ENCODE measurements around the gene TXNDC17.
A peak's percentile ranks its signal among the peaks of the same experiment; 100 is the strongest.
"Not testable (repeated sequence)": the region's sequence is repeated elsewhere in the genome, so short reads cannot be mapped to it uniquely, and the experiment has no call there.

TXNDC17 gene

DNA sequence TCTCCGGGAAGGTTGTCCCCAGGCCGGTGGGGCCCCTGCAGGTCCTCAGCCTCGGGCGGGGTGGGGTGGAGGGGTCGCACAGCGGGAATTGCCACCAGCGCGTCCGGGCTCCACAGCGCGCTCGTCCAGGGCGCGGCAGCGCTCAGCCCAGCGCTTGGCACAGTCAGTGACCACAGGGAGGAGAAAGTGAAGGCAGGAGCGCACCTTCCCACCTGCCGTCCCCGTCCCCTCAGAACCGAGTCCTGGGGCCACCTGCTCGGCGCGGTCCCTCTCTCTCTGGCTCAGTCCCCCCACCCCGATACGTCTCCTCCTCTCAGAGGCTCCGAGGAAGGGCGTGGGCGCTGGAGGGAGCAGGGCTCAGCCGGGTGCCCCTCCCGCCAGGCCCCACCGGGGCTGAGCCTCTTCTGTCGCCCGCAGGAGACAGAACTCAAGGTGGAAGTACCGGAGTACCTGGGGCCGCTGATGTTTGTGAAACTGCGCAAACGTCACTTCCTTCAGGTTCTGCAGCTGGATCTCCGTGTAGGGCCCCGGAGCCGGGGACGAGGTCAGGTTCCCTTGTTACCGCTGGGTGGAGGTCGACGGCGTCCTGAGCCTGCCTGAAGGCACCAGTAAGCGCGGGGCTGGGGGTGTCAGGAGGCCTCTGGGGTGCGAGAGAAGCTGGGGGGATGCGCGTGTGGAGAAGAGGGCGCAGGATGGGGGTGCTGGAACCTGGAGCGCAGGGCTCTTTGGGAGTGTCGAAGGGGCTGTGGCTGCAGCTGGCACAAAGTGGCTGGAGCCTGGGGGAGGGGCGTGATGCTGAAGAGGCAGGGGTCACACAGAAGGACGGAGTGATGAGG, 16.2 kb downstream of the TXNDC17 start:
- not testable (repeated sequence) for H3K36me3 ChIP-seq (ENCODE audit: low read length); H3K27ac ChIP-seq (ENCODE audit: low read depth, low read length); H3K79me2 ChIP-seq (ENCODE audit: insufficient read depth, low read length); H4K20me1 ChIP-seq (ENCODE audit: low read depth, low read length); H3K9me3 ChIP-seq (ENCODE audit: insufficient read depth, low read length); H3K9me2 ChIP-seq (replicated peaks; ENCODE audit: insufficient read depth, low read length); H3F3A ChIP-seq (ENCODE audit: insufficient read depth); H3K27me3 ChIP-seq (ENCODE audit: low read length)
- Histone ChIP-seq H3K9ac (ENCODE audit: low read length) (peak overlapping the region; percentile 60), H2AFZ (ENCODE audit: low read depth, low read length, severe bottlenecking) (peak overlapping the region; percentile 73), H3K4me3 (ENCODE audit: insufficient read depth, low read length, poor library complexity, severe bottlenecking) (peak overlapping the region; percentile 52), H3K4me2 (ENCODE audit: low read depth, low read length, poor library complexity, severe bottlenecking) (peak overlapping the region; percentile 62)

- Histone ChIP-seq H3K9me3 (ENCODE audit: insufficient read depth, low read length) (no peaks in the 10 kb centered on the region), H3K79me2 (ENCODE audit: insufficient read depth, low read length) (no peaks in the 10 kb centered on the region), H2AFZ (ENCODE audit: low read depth, low read length, severe bottlenecking) (peak overlapping the region; percentile 73), H3K4me3 (ENCODE audit: insufficient read depth, low read length, poor library complexity, severe bottlenecking) (peak overlapping the region; percentile 52), H3K4me2 (ENCODE audit: low read depth, low read length, poor library complexity, severe bottlenecking) (peak overlapping the region; percentile 62), H3K36me3 (ENCODE audit: low read length) (no peaks in the 10 kb centered on the region), H3K27me3 (ENCODE audit: low read length) (no peaks in the 10 kb centered on the region), H3K9ac (ENCODE audit: low read length) (peak overlapping the region; percentile 60), H3K27ac (ENCODE audit: low read depth, low read length) (no peak overlapping the region), H4K20me1 (ENCODE audit: low read depth, low read length) (no peaks in the 10 kb centered on the region), H3F3A (ENCODE audit: insufficient read depth) (peaks cover 6% of the 10 kb centered on the region; the same call in 1 of the 2 replicates), H3K9me2 (replicated peaks; ENCODE audit: insufficient read depth, low read length) (no peaks in the 10 kb centered on the region)
- TF ChIP-seq CTCF (IDR thresholded peaks at IDR 0.05; ENCODE audit: insufficient read depth, low read length, poor library complexity, severe bottlenecking) (no peak), EZH2phosphoT487 (conservative IDR thresholded peaks at IDR 0.05; ENCODE audit: low read length) (no peak)
Measured at GRCh38 chr17:6657633-6658287, 16.9 kb downstream of the TXNDC17 start.

DNA sequence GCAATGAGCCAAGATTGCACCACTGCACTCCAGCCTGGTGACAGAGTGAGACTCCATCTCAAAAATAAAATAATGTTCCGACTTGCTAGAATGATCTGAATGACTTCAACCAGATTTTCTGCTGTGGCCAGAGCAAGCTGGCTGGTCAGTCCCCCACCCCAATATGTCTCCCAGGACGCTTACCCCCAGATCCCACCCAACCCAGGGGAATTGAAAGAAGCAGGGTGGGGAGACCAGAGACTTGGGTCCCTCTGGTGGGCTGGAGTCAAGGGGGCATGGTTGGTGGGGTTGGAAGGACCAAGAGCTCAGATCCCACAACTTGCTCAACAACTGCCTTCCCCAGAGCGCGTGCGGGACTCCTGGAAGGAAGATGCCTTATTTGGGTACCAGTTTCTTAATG, 17.6 kb downstream of the TXNDC17 start:
- H3K79me2 ChIP-seq (ENCODE audit: insufficient read depth, low read length); H3K9me2 ChIP-seq (replicated peaks; ENCODE audit: insufficient read depth, low read length); H2AFZ ChIP-seq (ENCODE audit: low read depth, low read length, severe bottlenecking); H3K4me3 ChIP-seq (ENCODE audit: insufficient read depth, low read length, poor library complexity, severe bottlenecking); H3K4me2 ChIP-seq (ENCODE audit: low read depth, low read length, poor library complexity, severe bottlenecking); H3K9ac ChIP-seq (ENCODE audit: low read length); H3F3A ChIP-seq (ENCODE audit: insufficient read depth); H3K27ac ChIP-seq (ENCODE audit: low read depth, low read length); H3K9me3 ChIP-seq (ENCODE audit: insufficient read depth, low read length); H3K27me3 ChIP-seq (ENCODE audit: low read length); H4K20me1 ChIP-seq (ENCODE audit: low read depth, low read length); H3K36me3 ChIP-seq (ENCODE audit: low read length): not testable (repeated sequence)

GRCh38 chr17:6660101-6660500, 19.2 kb downstream of the TXNDC17 start:
- no peak overlapping the region for H3K9ac ChIP-seq (ENCODE audit: low read length)
- TF ChIP-seq CTCF (IDR thresholded peaks at IDR 0.05; ENCODE audit: insufficient read depth, low read length, poor library complexity, severe bottlenecking): no peak
- no peak for TF ChIP-seq EZH2phosphoT487 (conservative IDR thresholded peaks at IDR 0.05; ENCODE audit: low read length)

More at GRCh38 chr17:6660101-6660500, 19.2 kb downstream of the TXNDC17 start:
- H3K4me2 ChIP-seq (ENCODE audit: low read depth, low read length, poor library complexity, severe bottlenecking): peak overlapping the region; percentile 25
- no peak overlapping the region for H3K4me3 ChIP-seq (ENCODE audit: insufficient read depth, low read length, poor library complexity, severe bottlenecking)
- H3K27ac ChIP-seq (ENCODE audit: low read depth, low read length): no peak overlapping the region
- H4K20me1 ChIP-seq (ENCODE audit: low read depth, low read length): no peaks in the 10 kb centered on the region
- H3K36me3 ChIP-seq (ENCODE audit: low read length): no peaks in the 10 kb centered on the region
- no peak overlapping the region for H2AFZ ChIP-seq (ENCODE audit: low read depth, low read length, severe bottlenecking)
- no peaks in the 10 kb centered on the region for H3F3A ChIP-seq (ENCODE audit: insufficient read depth)
- H3K79me2 ChIP-seq (ENCODE audit: insufficient read depth, low read length): no peaks in the 10 kb centered on the region
- no peaks in the 10 kb centered on the region for H3K9me3 ChIP-seq (ENCODE audit: insufficient read depth, low read length)
- no peaks in the 10 kb centered on the region for H3K27me3 ChIP-seq (ENCODE audit: low read length)
- H3K9me2 ChIP-seq (replicated peaks; ENCODE audit: insufficient read depth, low read length): no peaks in the 10 kb centered on the region

All from SU-DHL-6 (cell line).